Smooth muscle cell (in vitro differentiated cells): ENCODE measurements around the gene TRPM2. TPM values are rescaled to one million over a fixed set of nuclear protein-coding genes. Genes with fewer than 3 reads are reported as not detected.

Experiments
- DNase-seq: peaks from one replicate; lab custom pipeline; 2025; ENCODE audit not compliant: unreplicated experiment; lab: John Stamatoyannopoulos, UW
- H2AFZ ChIP-seq: fragments of 200-600 bp; sonication (generic); 2 replicates; pipeline ENCODE4 v1.6.0; 2016; ENCODE audit warnings: antibody characterized with exemption, low read depth, mild to moderate bottlenecking
- H3F3A ChIP-seq: fragments of 200-600 bp; sonication (generic); 2 replicates; pipeline ENCODE4 v1.6.0; 2017; ENCODE audit warnings: antibody characterized with exemption, low read depth
- H3K27ac ChIP-seq: fragments of 200-600 bp; sonication (generic); 2 replicates; pipeline ENCODE4 v1.5.1; 2016; ENCODE audit warnings: low read depth, mild to moderate bottlenecking
- H3K27me3 ChIP-seq: fragments of 200-600 bp; sonication (generic); 2 replicates; pipeline ENCODE4 v1.6.1; 2016; ENCODE audit warnings: low read depth, mild to moderate bottlenecking
- H3K36me3 ChIP-seq: fragments of 200-600 bp; sonication (generic); 2 replicates; pipeline ENCODE4 v1.5.1; 2016; ENCODE audit warnings: low read depth
- H3K4me1 ChIP-seq: fragments of 200-600 bp; sonication (generic); 2 replicates; pipeline ENCODE4 v1.5.1; 2016; ENCODE audit warnings: low read depth
- H3K4me2 ChIP-seq: fragments of 200-600 bp; sonication (generic); 2 replicates; pipeline ENCODE4 v1.6.0; 2016; ENCODE audit warnings: mild to moderate bottlenecking
- H3K4me3 ChIP-seq: fragments of 200-600 bp; sonication (generic); 2 replicates; pipeline ENCODE4 v1.5.1; 2016; ENCODE audit warnings: mild to moderate bottlenecking
- H3K79me2 ChIP-seq: fragments of 200-600 bp; sonication (generic); 2 replicates; pipeline ENCODE4 v1.6.0; 2016; ENCODE audit warnings: low read depth, mild to moderate bottlenecking
- H3K9ac ChIP-seq: fragments of 200-600 bp; sonication (generic); 2 replicates; pipeline ENCODE4 v1.6.0; 2016; ENCODE audit warnings: low read depth
- H3K9me3 ChIP-seq: fragments of 200-600 bp; sonication (generic); replicated peaks from 2 replicates; pipeline ENCODE4 v1.5.1; 2016; ENCODE audit warnings: low read depth
- H4K20me1 ChIP-seq: fragments of 200-600 bp; sonication (generic); 2 replicates; pipeline ENCODE4 v1.6.0; 2016; ENCODE audit warnings: low read depth
- CTCF ChIP-seq: fragments of 200-600 bp; sonication (generic); IDR thresholded peaks from 2 replicates; pipeline ENCODE4 v1.5.1; 2017; ENCODE audit warnings: borderline replicate concordance, mild to moderate bottlenecking, antibody characterized with exemption; ENCODE audit not compliant: insufficient read depth, poor library complexity, severe bottlenecking
- WGBS: methylation state at CpG from one replicate; pipeline ENCODE4 v1.1.7; 2016; ENCODE audit warnings: low lambda C conversion rate; 5-methylcytosine and 5-hydroxymethylcytosine counted together
- polyA plus RNA-seq: library from polyadenylated mRNA; unstranded; fragments of >200 nt; fragmentation: Nextera tagmentation; extraction: Ambion mirVana; gene quantifications from 2 replicates; pipeline ENCODE4 v1.2.1, GENCODE V29; 2016
- total RNA-seq: library from RNA; depleted of rRNA; stranded (reverse); fragments of >200 nt; gene quantifications from 2 replicates; pipeline ENCODE4 v1.2.3, GENCODE V29; 2014

The TRPM2 gene
- total and polyA plus RNA-seq, 2 experiments from 2014 or later: 0.31 TPM; not detected in 1

GRCh38 chr21:44349416-44349846 is 4.0 kb upstream of the TRPM2 start:
- H3K4me3 ChIP-seq: no peak overlapping the region
- no peaks in the 10 kb centered on the region for H3K9me3 ChIP-seq
- 93% methylated on average over 12 of the region's 12 CpGs for WGBS
- H3K36me3 ChIP-seq: no peaks in the 10 kb centered on the region
- no peak overlapping the region for H3K9ac ChIP-seq
- H3K79me2 ChIP-seq: no peaks in the 10 kb centered on the region
- no peak for DNase-seq
- H3F3A ChIP-seq: no peaks in the 10 kb centered on the region
- no peaks in the 10 kb centered on the region for H4K20me1 ChIP-seq
- H3K4me2 ChIP-seq: no peak overlapping the region
- H3K4me1 ChIP-seq: no peaks in the 10 kb centered on the region
- H3K27ac ChIP-seq: no peak overlapping the region
- no peaks in the 10 kb centered on the region for H3K27me3 ChIP-seq
- H2AFZ ChIP-seq: no peak overlapping the region
- no peak for TF ChIP-seq CTCF

- Histone ChIP-seq H3K4me3 (no peak overlapping the region), H3K79me2 (no peaks in the 10 kb centered on the region), H3K36me3 (no peaks in the 10 kb centered on the region), H3K9me3 (no peaks in the 10 kb centered on the region), H3K27me3 (no peaks in the 10 kb centered on the region), H2AFZ (no peak overlapping the region), H3K9ac (no peak overlapping the region), H3K27ac (no peak overlapping the region), H3K4me1 (no peaks in the 10 kb centered on the region), H3F3A (no peaks in the 10 kb centered on the region), H4K20me1 (no peaks in the 10 kb centered on the region), H3K4me2 (no peak overlapping the region)
- TF ChIP-seq CTCF: no peak
- no peak for DNase-seq
- WGBS: 96% methylated on average over 59 of the region's 113 CpGs
These were observed 3.3 kb upstream of the TRPM2 start for GRCh38 chr21:44349847-44350772.

- 94% methylated on average over 19 of the region's 42 CpGs for WGBS
- no peaks in the 10 kb centered on the region for H3K4me1 ChIP-seq
- H2AFZ ChIP-seq: no peak overlapping the region
- no peaks in the 10 kb centered on the region for H3K9me3 ChIP-seq
- no peak overlapping the region for H3K4me2 ChIP-seq
- no peaks in the 10 kb centered on the region for H3K27me3 ChIP-seq
- H3K9ac ChIP-seq: no peak overlapping the region
- no peaks in the 10 kb centered on the region for H3F3A ChIP-seq
- no peaks in the 10 kb centered on the region for H3K36me3 ChIP-seq
- H4K20me1 ChIP-seq: no peaks in the 10 kb centered on the region
- no peak overlapping the region for H3K27ac ChIP-seq
- no peak overlapping the region for H3K4me3 ChIP-seq
- no peak for DNase-seq
- TF ChIP-seq CTCF: no peak
- H3K79me2 ChIP-seq: no peaks in the 10 kb centered on the region
These were observed 2.5 kb upstream of the TRPM2 start for GRCh38 chr21:44350773-44351481.
